ENCODE measurements around the gene GNAI3.

Gene GNAI3

GRCh38 chr1:109632671-109633346 is 84.4 kb downstream of the GNAI3 start:
- TF ChIP-seq, protein P1, sequence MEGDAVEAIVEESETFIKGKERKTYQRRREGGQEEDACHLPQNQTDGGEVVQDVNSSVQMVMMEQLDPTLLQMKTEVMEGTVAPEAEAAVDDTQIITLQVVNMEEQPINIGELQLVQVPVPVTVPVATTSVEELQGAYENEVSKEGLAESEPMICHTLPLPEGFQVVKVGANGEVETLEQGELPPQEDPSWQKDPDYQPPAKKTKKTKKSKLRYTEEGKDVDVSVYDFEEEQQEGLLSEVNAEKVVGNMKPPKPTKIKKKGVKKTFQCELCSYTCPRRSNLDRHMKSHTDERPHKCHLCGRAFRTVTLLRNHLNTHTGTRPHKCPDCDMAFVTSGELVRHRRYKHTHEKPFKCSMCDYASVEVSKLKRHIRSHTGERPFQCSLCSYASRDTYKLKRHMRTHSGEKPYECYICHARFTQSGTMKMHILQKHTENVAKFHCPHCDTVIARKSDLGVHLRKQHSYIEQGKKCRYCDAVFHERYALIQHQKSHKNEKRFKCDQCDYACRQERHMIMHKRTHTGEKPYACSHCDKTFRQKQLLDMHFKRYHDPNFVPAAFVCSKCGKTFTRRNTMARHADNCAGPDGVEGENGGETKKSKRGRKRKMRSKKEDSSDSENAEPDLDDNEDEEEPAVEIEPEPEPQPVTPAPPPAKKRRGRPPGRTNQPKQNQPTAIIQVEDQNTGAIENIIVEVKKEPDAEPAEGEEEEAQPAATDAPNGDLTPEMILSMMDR (IDR thresholded peaks at IDR 0.05; ENCODE audit: insufficient read depth, low read depth, low read length, missing control alignments) = no peak
- no peak overlapping the region for H3K4me3 ChIP-seq (ENCODE audit: low read length)
- no peak for DNase-seq (ENCODE audit: low read depth)

GRCh38 chr1:109634292-109634691 is 85.9 kb downstream of the GNAI3 start:
- no peak overlapping the region for H3K4me3 ChIP-seq (ENCODE audit: low read length)
- no peak for DNase-seq (ENCODE audit: low read depth)
- TF ChIP-seq, protein P1 (IDR thresholded peaks at IDR 0.05; ENCODE audit: insufficient read depth, low read depth, low read length, missing control alignments) = no peak

DNA sequence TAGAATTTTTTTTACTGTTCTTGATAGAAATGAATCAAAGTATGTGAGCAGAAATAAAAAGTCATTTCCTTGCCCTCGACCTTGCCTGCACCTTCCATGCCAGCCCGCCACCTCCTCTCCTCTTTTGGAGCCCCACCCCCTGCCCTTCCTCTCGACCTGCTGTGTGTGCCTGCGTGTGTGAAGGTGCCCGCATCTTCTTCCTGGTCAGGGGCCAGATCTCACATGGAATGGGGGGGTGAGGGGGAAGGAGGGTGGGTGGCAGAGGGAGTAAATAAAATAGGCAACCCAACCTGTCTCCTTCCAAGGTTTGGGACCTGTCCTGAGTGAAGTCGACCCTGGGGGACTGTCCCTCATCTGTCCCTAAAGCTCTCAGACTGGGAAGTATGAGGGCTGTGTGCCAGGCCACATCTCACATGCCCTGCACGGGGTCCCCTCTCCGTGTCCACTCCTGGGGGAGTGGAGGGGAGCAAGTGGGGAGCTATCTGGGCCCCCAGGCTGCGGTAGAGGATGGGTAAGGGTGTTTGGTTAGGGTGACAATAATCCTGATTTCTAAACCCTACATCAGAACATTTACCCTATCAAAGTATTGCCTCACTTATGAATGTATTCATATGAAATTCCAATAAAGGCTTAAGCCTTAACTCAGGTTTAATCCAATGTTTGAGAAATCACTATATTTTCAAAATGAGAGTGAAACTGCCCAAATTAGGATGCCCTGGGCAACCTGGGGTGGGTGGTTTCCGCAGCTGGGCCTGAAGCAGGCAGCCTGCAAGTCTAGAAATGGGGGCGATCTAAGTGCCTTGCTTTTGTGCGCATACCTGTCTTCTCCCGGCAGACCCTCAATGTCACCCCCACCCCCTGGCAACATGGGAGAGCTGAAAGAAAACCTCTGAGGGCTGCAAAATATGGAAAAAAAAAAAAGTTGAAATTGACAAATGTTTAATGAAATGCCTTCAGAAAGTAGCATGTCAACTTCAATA is 86.6 kb downstream of the GNAI3 start:
- TF ChIP-seq, protein P1 (IDR thresholded peaks at IDR 0.05; ENCODE audit: insufficient read depth, low read depth, low read length, missing control alignments) = no peak
- H3K4me3 ChIP-seq (ENCODE audit: low read length) = no peak overlapping the region
- no peak for DNase-seq (ENCODE audit: low read depth)

DNA sequence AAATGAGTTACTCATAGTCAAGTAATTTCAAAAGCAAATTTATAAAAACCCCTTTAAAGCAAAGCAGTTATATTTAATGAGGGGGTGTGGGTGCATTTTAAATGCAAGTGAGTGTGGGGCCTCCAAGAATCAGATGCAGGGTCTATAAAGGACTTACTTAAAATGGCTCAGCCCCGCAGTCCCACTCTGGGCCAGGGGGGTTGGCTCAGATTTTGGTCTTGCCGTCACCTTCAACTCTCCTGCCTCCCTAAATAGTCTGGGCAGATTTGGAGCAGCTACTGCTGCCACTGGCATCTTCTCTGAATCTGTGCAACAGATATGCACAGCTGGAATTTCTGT is 87.4 kb downstream of the GNAI3 start:
- DNase-seq (ENCODE audit: low read depth) = no peak
- H3K4me3 ChIP-seq (ENCODE audit: low read length) = no peak overlapping the region
- TF ChIP-seq, protein P1 (IDR thresholded peaks at IDR 0.05; ENCODE audit: insufficient read depth, low read depth, low read length, missing control alignments) = no peak

DNA sequence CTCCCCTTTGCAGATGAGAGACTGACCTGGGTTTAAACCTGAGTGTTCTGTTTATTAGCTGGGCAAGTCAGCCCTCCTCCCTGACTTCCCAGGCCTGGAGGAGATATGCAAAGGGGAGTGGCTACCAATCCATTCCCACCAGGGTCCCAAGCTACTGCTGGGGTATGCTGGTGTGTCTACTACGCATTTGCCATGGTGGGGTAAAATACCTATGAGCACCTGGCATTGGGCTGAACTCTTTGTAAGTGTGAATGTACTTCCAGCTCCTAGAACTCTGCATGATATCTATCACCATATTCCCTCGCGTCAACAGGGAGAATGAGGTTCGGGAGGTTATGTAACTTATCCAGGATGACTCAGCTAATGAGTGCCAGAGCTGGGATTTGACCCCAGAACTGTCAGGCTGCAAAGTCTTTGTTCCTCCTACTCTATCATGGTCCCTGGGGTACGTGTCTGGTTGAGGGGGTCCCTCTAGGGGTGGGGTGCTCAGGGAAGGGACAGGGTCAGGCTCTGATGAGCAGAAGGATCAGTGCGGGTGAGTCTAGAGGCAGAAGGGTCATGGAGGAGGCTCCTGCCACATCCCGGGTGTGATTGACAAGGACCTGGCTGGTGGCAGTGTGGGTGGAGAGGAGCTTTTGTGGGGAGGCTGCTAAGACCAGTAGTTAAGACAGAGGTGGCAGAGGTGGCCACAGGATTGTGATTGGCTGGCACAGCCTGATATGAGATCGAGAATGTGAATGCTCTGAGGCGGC is 88.0 kb downstream of the GNAI3 start:
- no peak overlapping the region for H3K4me3 ChIP-seq (ENCODE audit: low read length)
- DNase-seq (ENCODE audit: low read depth) = peak; percentile 53

GRCh38 chr1:109637446-109637845 is 89.0 kb downstream of the GNAI3 start:
- DNase-seq (ENCODE audit: low read depth) = no peak
- H3K4me3 ChIP-seq (ENCODE audit: low read length) = no peak overlapping the region
- TF ChIP-seq, protein P1 (IDR thresholded peaks at IDR 0.05; ENCODE audit: insufficient read depth, low read depth, low read length, missing control alignments) = no peak

More for the DNA sequence above, 88.0 kb downstream of the GNAI3 start:
- TF ChIP-seq, protein P1 (IDR thresholded peaks at IDR 0.05; ENCODE audit: insufficient read depth, low read depth, low read length, missing control alignments) = no peak
